ENCODE data around the gene B3GNT5.

- no peak for TF ChIP-seq CTCF (IDR thresholded peaks at IDR 0.05; ENCODE audit: low read depth, low read length)
- no peak for TF ChIP-seq EZH2phosphoT487 (IDR thresholded peaks at IDR 0.05; ENCODE audit: low read depth)
Observed at GRCh38 chr3:183288117-183288516, 35.1 kb downstream of the B3GNT5 start.

Measured in OCI-LY3 (cell line).